ENCODE measurements around the gene NOD1.
"Not testable (repeated sequence)": the region's sequence is repeated elsewhere in the genome, so short reads cannot be mapped to it uniquely, and the experiment has no call there.

Gene NOD1

GRCh38 chr7:30478349-30479201 is at the start of gene NOD1:
Gene NOD1 (minus strand): TSS chr7:30478784. CDS start chr7:30456921, 21,863 bp downstream.
- Mint-ChIP-seq H3K4me3 (peak within 1 kb of the TSS; percentile 89), H3K27me3 (no peaks in the 10 kb centered on the region), H3K36me3 (ENCODE audit: insufficient read depth) (peaks cover 5% of the 10 kb centered on the region), H3K9me3 (no peaks in the 10 kb centered on the region), H3K27ac (ENCODE audit: low read depth) (peak within 1 kb of the TSS; percentile 81), H3K4me1 (peaks cover 33% of the 10 kb centered on the region)
- ATAC-seq (replicated peaks; ENCODE audit: extremely low read depth, poor library complexity, severe bottlenecking): peak; percentile 80
- DNase-seq (ENCODE audit: low spot score in 2 of 2): peak; percentile 35 to 36

- not testable (repeated sequence) for H3K4me3 Mint-ChIP-seq; H3K4me1 Mint-ChIP-seq; H3K36me3 Mint-ChIP-seq (ENCODE audit: insufficient read depth)
Measured at GRCh38 chr7:30527297-30527696, 48.7 kb upstream of the NOD1 start.

GRCh38 chr7:30526163-30526562 is 47.6 kb upstream of the NOD1 start:
- no peaks in the 10 kb centered on the region for H3K9me3 Mint-ChIP-seq
- ATAC-seq (replicated peaks; ENCODE audit: extremely low read depth, poor library complexity, severe bottlenecking): no peak
- H3K4me3 Mint-ChIP-seq: no peak overlapping the region
- DNase-seq (ENCODE audit: low spot score in 2 of 2): no peak
- no peak overlapping the region for H3K27ac Mint-ChIP-seq (ENCODE audit: low read depth)
- H3K27me3 Mint-ChIP-seq: no peaks in the 10 kb centered on the region
- H3K4me1 Mint-ChIP-seq: no peaks in the 10 kb centered on the region
- peaks cover 4% of the 10 kb centered on the region for H3K36me3 Mint-ChIP-seq (ENCODE audit: insufficient read depth)

More at GRCh38 chr7:30527297-30527696, 48.7 kb upstream of the NOD1 start:
- ATAC-seq (replicated peaks; ENCODE audit: extremely low read depth, poor library complexity, severe bottlenecking); H3K9me3 Mint-ChIP-seq; H3K27me3 Mint-ChIP-seq; H3K27ac Mint-ChIP-seq (ENCODE audit: low read depth); DNase-seq (ENCODE audit: low spot score in 2 of 2): not testable (repeated sequence)

- no peak overlapping the region for H3K4me3 Mint-ChIP-seq
- H3K9me3 Mint-ChIP-seq: no peaks in the 10 kb centered on the region
- DNase-seq (ENCODE audit: low spot score in 2 of 2) (no peak), ATAC-seq (replicated peaks; ENCODE audit: extremely low read depth, poor library complexity, severe bottlenecking) (no peak)
- H3K27ac Mint-ChIP-seq (ENCODE audit: low read depth): no peak overlapping the region
- H3K36me3 Mint-ChIP-seq (ENCODE audit: insufficient read depth): peaks cover 4% of the 10 kb centered on the region
- H3K27me3 Mint-ChIP-seq: no peaks in the 10 kb centered on the region
- no peaks in the 10 kb centered on the region for H3K4me1 Mint-ChIP-seq
Measured at GRCh38 chr7:30525429-30525828, 46.8 kb upstream of the NOD1 start.

GRCh38 chr7:30524545-30524944 is 46.0 kb upstream of the NOD1 start:
- ATAC-seq (replicated peaks; ENCODE audit: extremely low read depth, poor library complexity, severe bottlenecking): no peak
- no peak overlapping the region for H3K27ac Mint-ChIP-seq (ENCODE audit: low read depth)
- no peak overlapping the region for H3K4me3 Mint-ChIP-seq

GRCh38 chr7:30523466-30523865 is 44.9 kb upstream of the NOD1 start:
- Mint-ChIP-seq H3K4me3 (no peak overlapping the region), H3K27me3 (no peaks in the 10 kb centered on the region), H3K9me3 (no peaks in the 10 kb centered on the region), H3K27ac (ENCODE audit: low read depth) (no peak overlapping the region), H3K36me3 (ENCODE audit: insufficient read depth) (peaks cover 2% of the 10 kb centered on the region), H3K4me1 (no peaks in the 10 kb centered on the region)
- DNase-seq (ENCODE audit: low spot score in 2 of 2) (no peak), ATAC-seq (replicated peaks; ENCODE audit: extremely low read depth, poor library complexity, severe bottlenecking) (no peak)

More at GRCh38 chr7:30524545-30524944, 46.0 kb upstream of the NOD1 start:
- H3K9me3 Mint-ChIP-seq: no peaks in the 10 kb centered on the region
- H3K4me1 Mint-ChIP-seq: no peaks in the 10 kb centered on the region
- H3K36me3 Mint-ChIP-seq (ENCODE audit: insufficient read depth): peaks cover 2% of the 10 kb centered on the region
- no peak for DNase-seq (ENCODE audit: low spot score in 2 of 2)
- no peaks in the 10 kb centered on the region for H3K27me3 Mint-ChIP-seq

- Mint-ChIP-seq H3K4me1 (no peaks in the 10 kb centered on the region), H3K27me3 (no peaks in the 10 kb centered on the region), H3K4me3 (no peak overlapping the region), H3K36me3 (ENCODE audit: insufficient read depth) (peaks cover 2% of the 10 kb centered on the region), H3K9me3 (no peaks in the 10 kb centered on the region), H3K27ac (ENCODE audit: low read depth) (no peak overlapping the region)
- no peak for ATAC-seq (replicated peaks; ENCODE audit: extremely low read depth, poor library complexity, severe bottlenecking)
- DNase-seq (ENCODE audit: low spot score in 2 of 2): no peak
Measured at GRCh38 chr7:30522159-30522558, 43.6 kb upstream of the NOD1 start.

- no peaks in the 10 kb centered on the region for H3K9me3 Mint-ChIP-seq
- DNase-seq (ENCODE audit: low spot score in 2 of 2) (no peak), ATAC-seq (replicated peaks; ENCODE audit: extremely low read depth, poor library complexity, severe bottlenecking) (no peak)
- H3K36me3 Mint-ChIP-seq (ENCODE audit: insufficient read depth): peaks cover 2% of the 10 kb centered on the region
- H3K4me1 Mint-ChIP-seq: no peaks in the 10 kb centered on the region
- no peak overlapping the region for H3K27ac Mint-ChIP-seq (ENCODE audit: low read depth)
- no peak overlapping the region for H3K4me3 Mint-ChIP-seq
- H3K27me3 Mint-ChIP-seq: no peaks in the 10 kb centered on the region
Measured at GRCh38 chr7:30521532-30521931, 42.9 kb upstream of the NOD1 start.

GRCh38 chr7:30519122-30519521 is 40.5 kb upstream of the NOD1 start:
- Mint-ChIP-seq H3K27me3 (no peaks in the 10 kb centered on the region), H3K9me3 (no peaks in the 10 kb centered on the region), H3K4me1 (no peaks in the 10 kb centered on the region), H3K36me3 (ENCODE audit: insufficient read depth) (no peaks in the 10 kb centered on the region), H3K27ac (ENCODE audit: low read depth) (no peak overlapping the region), H3K4me3 (no peak overlapping the region)
- DNase-seq (ENCODE audit: low spot score in 2 of 2) (no peak), ATAC-seq (replicated peaks; ENCODE audit: extremely low read depth, poor library complexity, severe bottlenecking) (no peak)

- no peaks in the 10 kb centered on the region for H3K4me1 Mint-ChIP-seq
- DNase-seq (ENCODE audit: low spot score in 2 of 2) (no peak), ATAC-seq (replicated peaks; ENCODE audit: extremely low read depth, poor library complexity, severe bottlenecking) (no peak)
- H3K9me3 Mint-ChIP-seq: no peaks in the 10 kb centered on the region
- no peaks in the 10 kb centered on the region for H3K27me3 Mint-ChIP-seq
- no peak overlapping the region for H3K27ac Mint-ChIP-seq (ENCODE audit: low read depth)
- no peaks in the 10 kb centered on the region for H3K36me3 Mint-ChIP-seq (ENCODE audit: insufficient read depth)
- no peak overlapping the region for H3K4me3 Mint-ChIP-seq
Measured at GRCh38 chr7:30515761-30516160, 37.2 kb upstream of the NOD1 start.

GRCh38 chr7:30514776-30515175 is 36.2 kb upstream of the NOD1 start:
- H3K4me1 Mint-ChIP-seq: peaks cover 5% of the 10 kb centered on the region
- H3K27ac Mint-ChIP-seq (ENCODE audit: low read depth): no peak overlapping the region
- no peaks in the 10 kb centered on the region for H3K27me3 Mint-ChIP-seq
- DNase-seq (ENCODE audit: low spot score in 2 of 2) (no peak), ATAC-seq (replicated peaks; ENCODE audit: extremely low read depth, poor library complexity, severe bottlenecking) (no peak)
- H3K4me3 Mint-ChIP-seq: no peak overlapping the region
- H3K9me3 Mint-ChIP-seq: no peaks in the 10 kb centered on the region
- H3K36me3 Mint-ChIP-seq (ENCODE audit: insufficient read depth): no peaks in the 10 kb centered on the region

- Mint-ChIP-seq H3K27ac (ENCODE audit: low read depth) (no peak overlapping the region), H3K9me3 (no peaks in the 10 kb centered on the region), H3K4me3 (no peak overlapping the region), H3K4me1 (peaks cover 6% of the 10 kb centered on the region), H3K27me3 (no peaks in the 10 kb centered on the region), H3K36me3 (ENCODE audit: insufficient read depth) (no peaks in the 10 kb centered on the region)
- DNase-seq (ENCODE audit: low spot score in 2 of 2) (no peak), ATAC-seq (replicated peaks; ENCODE audit: extremely low read depth, poor library complexity, severe bottlenecking) (no peak)
Measured at GRCh38 chr7:30514177-30514576, 35.6 kb upstream of the NOD1 start.

- no peaks in the 10 kb centered on the region for H3K36me3 Mint-ChIP-seq (ENCODE audit: insufficient read depth)
- no peaks in the 10 kb centered on the region for H3K27me3 Mint-ChIP-seq
- H3K27ac Mint-ChIP-seq (ENCODE audit: low read depth): no peak overlapping the region
- no peak overlapping the region for H3K4me3 Mint-ChIP-seq
- ATAC-seq (replicated peaks; ENCODE audit: extremely low read depth, poor library complexity, severe bottlenecking) (no peak), DNase-seq (ENCODE audit: low spot score in 2 of 2) (no peak)
- H3K9me3 Mint-ChIP-seq: no peaks in the 10 kb centered on the region
- H3K4me1 Mint-ChIP-seq: peaks cover 6% of the 10 kb centered on the region
Measured at GRCh38 chr7:30513762-30514161, 35.2 kb upstream of the NOD1 start.
